ENCODE measurements around the gene METTL21A.
"Not testable (repeated sequence)": the region's sequence is repeated elsewhere in the genome, so short reads cannot be mapped to it uniquely, and the experiment has no call there.

Gene METTL21A

DNA sequence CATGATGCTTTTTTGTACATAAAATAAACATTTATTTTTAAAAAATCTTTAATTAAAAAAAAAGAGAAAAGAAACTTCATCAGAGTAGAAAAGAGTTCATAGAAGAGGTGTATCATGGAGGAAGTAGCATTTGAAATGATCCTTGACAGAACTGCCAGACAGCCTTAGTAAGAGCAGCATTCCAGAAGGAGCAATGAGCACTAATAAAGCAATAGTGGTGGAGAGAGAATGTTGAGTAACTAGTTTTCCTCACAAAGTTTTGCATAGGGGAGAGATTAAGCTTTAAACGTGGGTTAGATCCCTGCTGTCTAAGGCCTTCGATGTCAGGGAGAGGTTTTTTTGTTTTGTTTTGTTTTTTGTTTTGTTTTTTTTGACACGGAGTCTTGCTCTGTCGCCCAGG is 29.8 kb upstream of the METTL21A start:
- H3K4me1 ChIP-seq (ENCODE audit: insufficient read depth, poor library complexity, severe bottlenecking) = no peaks in the 10 kb centered on the region
- ATAC-seq (ENCODE audit: low read depth) (peak; percentile 33; the same call in 1 of the 3 replicates), DNase-seq (ENCODE audit: low spot score) (no peak)
- no peaks in the 10 kb centered on the region for H3K9me3 ChIP-seq (ENCODE audit: severe bottlenecking)
- TF ChIP-seq, protein P1, sequence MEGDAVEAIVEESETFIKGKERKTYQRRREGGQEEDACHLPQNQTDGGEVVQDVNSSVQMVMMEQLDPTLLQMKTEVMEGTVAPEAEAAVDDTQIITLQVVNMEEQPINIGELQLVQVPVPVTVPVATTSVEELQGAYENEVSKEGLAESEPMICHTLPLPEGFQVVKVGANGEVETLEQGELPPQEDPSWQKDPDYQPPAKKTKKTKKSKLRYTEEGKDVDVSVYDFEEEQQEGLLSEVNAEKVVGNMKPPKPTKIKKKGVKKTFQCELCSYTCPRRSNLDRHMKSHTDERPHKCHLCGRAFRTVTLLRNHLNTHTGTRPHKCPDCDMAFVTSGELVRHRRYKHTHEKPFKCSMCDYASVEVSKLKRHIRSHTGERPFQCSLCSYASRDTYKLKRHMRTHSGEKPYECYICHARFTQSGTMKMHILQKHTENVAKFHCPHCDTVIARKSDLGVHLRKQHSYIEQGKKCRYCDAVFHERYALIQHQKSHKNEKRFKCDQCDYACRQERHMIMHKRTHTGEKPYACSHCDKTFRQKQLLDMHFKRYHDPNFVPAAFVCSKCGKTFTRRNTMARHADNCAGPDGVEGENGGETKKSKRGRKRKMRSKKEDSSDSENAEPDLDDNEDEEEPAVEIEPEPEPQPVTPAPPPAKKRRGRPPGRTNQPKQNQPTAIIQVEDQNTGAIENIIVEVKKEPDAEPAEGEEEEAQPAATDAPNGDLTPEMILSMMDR (IDR thresholded peaks at IDR 0.05; ENCODE audit: poor library complexity, severe bottlenecking) = no peak
- no peak overlapping the region for H3K27ac ChIP-seq (ENCODE audit: poor library complexity, severe bottlenecking)
- no peak overlapping the region for H3K4me3 ChIP-seq (ENCODE audit: severe bottlenecking)
- H3K36me3 ChIP-seq (ENCODE audit: low read depth) = no peaks in the 10 kb centered on the region
- no peaks in the 10 kb centered on the region for H3K27me3 ChIP-seq (ENCODE audit: insufficient read depth, poor library complexity, severe bottlenecking)

DNA sequence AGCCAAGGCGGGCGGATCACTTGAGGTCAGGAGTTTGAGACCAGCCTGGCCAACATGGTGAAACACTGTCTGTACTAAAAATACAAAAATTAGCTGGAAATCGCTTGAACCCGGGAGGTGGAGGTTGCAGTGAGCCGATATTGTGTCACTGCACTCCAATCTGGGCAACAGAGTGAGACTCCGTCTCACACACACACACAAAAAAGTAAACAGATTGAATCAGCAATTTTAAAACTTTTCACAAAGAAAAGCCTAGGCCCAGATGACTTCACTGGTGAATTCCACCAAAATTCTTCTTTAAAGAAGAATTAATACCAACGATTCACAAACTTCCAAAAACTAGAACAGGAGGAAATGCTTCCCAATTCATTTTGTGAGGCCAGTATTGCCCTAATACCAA is 21.4 kb upstream of the METTL21A start:
- not testable (repeated sequence) for H3K27me3 ChIP-seq (ENCODE audit: insufficient read depth, poor library complexity, severe bottlenecking); H3K36me3 ChIP-seq (ENCODE audit: low read depth); H3K4me3 ChIP-seq (ENCODE audit: severe bottlenecking); H3K9me3 ChIP-seq (ENCODE audit: severe bottlenecking); H3K4me1 ChIP-seq (ENCODE audit: insufficient read depth, poor library complexity, severe bottlenecking); ATAC-seq (ENCODE audit: low read depth); H3K27ac ChIP-seq (ENCODE audit: poor library complexity, severe bottlenecking); DNase-seq (ENCODE audit: low spot score)

DNA sequence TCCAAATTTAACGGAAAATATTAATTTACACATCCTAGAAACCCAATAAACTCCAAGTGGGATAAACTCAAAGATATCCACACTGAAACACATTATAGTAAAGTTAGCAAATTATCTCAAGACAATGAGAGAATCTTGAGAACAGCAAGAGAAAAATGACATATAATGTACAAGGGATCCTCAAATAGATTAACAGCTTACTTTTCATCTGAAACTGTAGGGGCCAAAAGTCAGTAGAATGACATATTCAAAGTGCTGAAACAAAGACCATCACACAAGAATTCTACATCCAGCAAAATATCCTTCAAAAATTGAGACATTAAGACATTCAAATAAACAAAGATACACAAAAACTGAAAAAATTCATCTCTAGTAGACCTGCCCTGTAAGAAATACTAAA is 18.7 kb upstream of the METTL21A start:
- no peak for ATAC-seq (ENCODE audit: low read depth)
- Histone ChIP-seq H3K4me3 (ENCODE audit: severe bottlenecking) (no peak overlapping the region), H3K27ac (ENCODE audit: poor library complexity, severe bottlenecking) (no peak overlapping the region), H3K36me3 (ENCODE audit: low read depth) (no peaks in the 10 kb centered on the region), H3K9me3 (ENCODE audit: severe bottlenecking) (peaks cover 3% of the 10 kb centered on the region), H3K27me3 (ENCODE audit: insufficient read depth, poor library complexity, severe bottlenecking) (no peaks in the 10 kb centered on the region), H3K4me1 (ENCODE audit: insufficient read depth, poor library complexity, severe bottlenecking) (no peaks in the 10 kb centered on the region)
- DNase-seq (ENCODE audit: low spot score) = no peak
- TF ChIP-seq, protein P1 (IDR thresholded peaks at IDR 0.05; ENCODE audit: poor library complexity, severe bottlenecking) = no peak

DNA sequence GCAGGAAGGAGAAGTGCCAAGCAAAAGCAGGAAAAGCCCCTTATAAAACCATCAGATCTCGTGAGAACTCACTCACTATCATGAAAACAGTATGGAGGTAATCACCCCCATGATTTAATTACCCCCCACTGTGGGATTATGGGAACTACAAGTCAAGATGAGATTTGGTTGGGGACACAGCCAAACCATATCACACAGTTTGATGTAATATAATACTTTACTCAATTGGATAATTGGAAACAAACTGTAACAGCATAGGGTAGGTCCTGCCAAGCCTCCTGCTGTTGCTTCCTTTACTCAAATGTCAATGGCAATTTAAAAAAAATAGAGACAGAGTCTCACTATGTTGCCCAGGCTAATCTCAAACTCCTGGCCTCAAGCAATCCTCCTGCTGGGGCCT is 15.5 kb upstream of the METTL21A start:
- TF ChIP-seq, protein P1 (IDR thresholded peaks at IDR 0.05; ENCODE audit: poor library complexity, severe bottlenecking) = no peak
- Histone ChIP-seq H3K9me3 (ENCODE audit: severe bottlenecking) (peaks cover 3% of the 10 kb centered on the region), H3K27ac (ENCODE audit: poor library complexity, severe bottlenecking) (no peak overlapping the region), H3K4me1 (ENCODE audit: insufficient read depth, poor library complexity, severe bottlenecking) (no peaks in the 10 kb centered on the region), H3K27me3 (ENCODE audit: insufficient read depth, poor library complexity, severe bottlenecking) (no peaks in the 10 kb centered on the region), H3K4me3 (ENCODE audit: severe bottlenecking) (no peak overlapping the region), H3K36me3 (ENCODE audit: low read depth) (no peaks in the 10 kb centered on the region)
- DNase-seq (ENCODE audit: low spot score) (no peak), ATAC-seq (ENCODE audit: low read depth) (no peak)

DNA sequence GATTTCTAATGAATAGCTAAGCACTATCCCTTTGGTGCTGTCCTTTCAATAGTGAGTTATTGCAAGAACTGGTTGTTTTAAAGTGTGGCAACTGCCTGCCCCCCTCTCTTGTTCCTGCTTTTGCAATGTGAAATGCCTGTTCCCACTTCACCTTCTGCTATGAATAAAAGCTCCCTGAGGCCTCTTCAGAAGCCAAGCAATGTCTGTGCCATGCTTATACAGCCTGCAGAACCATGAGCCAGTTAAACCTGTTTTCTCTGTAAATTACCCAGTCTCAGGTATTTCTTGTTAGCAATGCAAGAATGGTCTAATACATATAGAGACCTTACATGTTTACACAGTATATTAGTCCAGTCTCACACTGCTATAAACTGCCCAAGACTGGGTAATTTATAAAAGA is 15.0 kb upstream of the METTL21A start:
- H3K4me1 ChIP-seq (ENCODE audit: insufficient read depth, poor library complexity, severe bottlenecking) = peaks cover 2% of the 10 kb centered on the region
- TF ChIP-seq, protein P1 (IDR thresholded peaks at IDR 0.05; ENCODE audit: poor library complexity, severe bottlenecking) = no peak
- no peaks in the 10 kb centered on the region for H3K27me3 ChIP-seq (ENCODE audit: insufficient read depth, poor library complexity, severe bottlenecking)
- no peak for ATAC-seq (ENCODE audit: low read depth)
- H3K4me3 ChIP-seq (ENCODE audit: severe bottlenecking) = no peak overlapping the region
- no peaks in the 10 kb centered on the region for H3K36me3 ChIP-seq (ENCODE audit: low read depth)
- H3K27ac ChIP-seq (ENCODE audit: poor library complexity, severe bottlenecking) = no peak overlapping the region
- no peak for DNase-seq (ENCODE audit: low spot score)
- H3K9me3 ChIP-seq (ENCODE audit: severe bottlenecking) = peaks cover 3% of the 10 kb centered on the region

DNA sequence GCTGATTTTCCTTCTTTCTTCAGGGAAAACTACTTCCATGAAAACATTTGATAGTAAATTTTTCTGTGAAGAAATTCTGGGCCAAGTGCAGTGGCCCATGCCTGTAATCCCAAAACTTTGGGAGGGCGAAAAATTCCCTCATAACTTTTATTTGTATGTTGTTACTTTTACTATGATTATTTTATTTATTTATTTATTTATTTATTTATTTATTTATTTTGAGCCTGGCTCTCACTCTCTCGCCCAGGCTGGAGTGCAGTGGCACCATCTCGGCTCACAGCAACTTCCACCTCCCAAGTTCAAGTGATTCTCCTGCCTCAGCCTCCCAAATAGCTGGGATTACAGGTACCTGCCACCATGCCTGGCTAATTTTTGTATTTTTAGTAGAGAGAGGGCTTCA is 14.1 kb upstream of the METTL21A start:
- H3K4me3 ChIP-seq (ENCODE audit: severe bottlenecking); H3K36me3 ChIP-seq (ENCODE audit: low read depth); ATAC-seq (ENCODE audit: low read depth); DNase-seq (ENCODE audit: low spot score); H3K27ac ChIP-seq (ENCODE audit: poor library complexity, severe bottlenecking); H3K27me3 ChIP-seq (ENCODE audit: insufficient read depth, poor library complexity, severe bottlenecking); H3K4me1 ChIP-seq (ENCODE audit: insufficient read depth, poor library complexity, severe bottlenecking); H3K9me3 ChIP-seq (ENCODE audit: severe bottlenecking): not testable (repeated sequence)

Measured in RWPE2 (cell line).